GM19240 (cell line): ENCODE measurements around the gene TRIM41.

Source experiments
- DNase-seq: peaks from one replicate; pipeline ENCODE4 v3.0.0; 2011; ENCODE audit warnings: low spot score; ENCODE audit not compliant: insufficient read length

The TRIM41 gene

DNA sequence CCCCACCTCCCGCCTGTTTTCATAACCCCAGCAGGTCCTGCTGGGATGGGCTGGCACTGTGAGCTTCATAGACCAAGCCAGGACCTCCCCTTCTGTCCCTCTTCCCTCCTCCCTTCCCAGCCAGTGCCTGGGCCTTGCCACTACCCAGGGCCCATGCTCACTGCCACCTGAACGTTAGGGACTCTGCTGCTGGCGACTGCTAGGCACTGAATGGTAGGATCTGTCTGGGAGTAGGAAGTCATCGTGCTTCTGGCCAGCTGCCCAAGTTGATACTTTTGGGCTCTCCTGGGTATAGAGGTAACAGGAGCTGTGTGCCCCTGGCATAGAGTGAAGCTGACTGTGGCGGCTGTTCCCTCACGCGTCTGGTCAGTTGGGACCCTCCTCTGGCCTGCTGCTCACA is 8.4 kb downstream of the TRIM41 start:
- DNase-seq, result no peak

DNA sequence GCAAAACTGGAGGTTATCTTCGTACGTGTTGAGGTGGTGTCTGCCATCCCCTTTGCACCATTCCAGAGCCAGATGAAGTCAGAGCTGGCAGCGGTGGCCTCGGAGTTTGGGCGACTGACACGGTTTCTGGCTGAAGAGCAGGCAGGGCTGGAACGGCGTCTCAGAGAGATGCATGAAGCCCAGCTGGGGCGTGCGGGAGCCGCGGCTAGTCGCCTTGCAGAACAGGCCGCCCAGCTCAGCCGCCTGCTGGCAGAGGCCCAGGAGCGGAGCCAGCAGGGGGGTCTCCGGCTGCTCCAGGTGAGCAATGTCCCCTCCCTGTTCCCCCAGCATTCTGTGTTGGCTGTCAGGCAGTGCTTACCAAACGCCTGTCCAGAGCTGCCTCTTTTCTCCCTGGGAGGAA is 9.5 kb downstream of the TRIM41 start:
- no peak for DNase-seq

DNA sequence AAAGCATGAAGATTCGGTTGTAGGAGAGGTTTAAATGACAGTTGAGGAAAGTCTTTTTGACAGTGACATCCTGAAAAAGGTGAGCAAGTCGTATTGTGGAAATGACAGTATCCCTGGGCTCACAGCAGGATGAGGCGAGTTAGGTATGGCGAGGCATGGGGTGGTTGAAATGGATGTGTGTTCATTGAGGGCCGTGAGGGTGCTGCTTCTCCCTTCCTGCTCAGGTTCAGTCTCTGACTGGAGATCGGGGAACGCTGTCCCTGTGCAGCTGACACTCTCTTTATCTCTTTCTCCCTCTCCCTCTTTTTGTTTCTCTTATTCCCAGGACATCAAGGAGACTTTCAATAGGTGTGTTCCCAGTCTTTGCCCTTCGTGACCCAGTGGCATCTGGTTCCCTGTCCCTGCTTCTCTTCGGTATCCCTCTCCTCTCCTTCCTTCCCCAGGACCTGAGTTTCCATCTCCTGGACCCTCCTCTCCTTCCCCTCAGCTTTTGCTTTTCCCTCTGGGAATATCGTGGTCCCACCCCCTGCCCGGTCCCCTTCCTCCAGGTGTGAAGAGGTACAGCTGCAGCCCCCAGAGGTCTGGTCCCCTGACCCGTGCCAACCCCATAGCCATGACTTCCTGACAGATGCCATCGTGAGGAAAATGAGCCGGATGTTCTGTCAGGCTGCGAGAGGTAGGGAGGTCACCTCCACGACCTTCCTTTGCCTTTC is 10.2 kb downstream of the TRIM41 start:
- DNase-seq, result no peak

DNA sequence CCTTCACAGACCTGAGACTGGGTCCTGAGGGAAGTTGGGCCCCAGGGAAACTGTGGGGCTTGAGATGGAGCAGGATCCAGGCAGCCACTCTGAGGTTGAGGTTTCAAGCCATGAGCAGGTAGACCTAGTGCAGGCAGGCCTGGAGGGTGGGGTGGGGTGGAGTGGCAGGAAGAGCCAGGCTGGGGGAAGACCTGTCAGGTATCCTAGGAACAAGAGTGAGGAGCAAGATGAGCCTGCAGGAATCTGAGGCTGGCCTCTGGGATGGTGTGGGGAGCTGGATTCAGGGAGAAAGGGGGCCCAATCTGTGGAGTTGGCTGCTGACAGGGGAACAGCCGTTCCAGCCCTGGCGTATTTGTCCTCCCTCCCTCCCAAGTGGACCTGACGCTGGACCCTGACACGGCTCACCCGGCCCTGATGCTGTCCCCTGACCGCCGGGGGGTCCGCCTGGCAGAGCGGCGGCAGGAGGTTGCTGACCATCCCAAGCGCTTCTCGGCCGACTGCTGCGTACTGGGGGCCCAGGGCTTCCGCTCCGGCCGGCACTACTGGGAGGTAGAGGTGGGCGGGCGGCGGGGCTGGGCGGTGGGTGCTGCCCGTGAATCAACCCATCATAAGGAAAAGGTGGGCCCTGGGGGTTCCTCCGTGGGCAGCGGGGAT is 10.8 kb downstream of the TRIM41 start:
- no peak for DNase-seq

DNA sequence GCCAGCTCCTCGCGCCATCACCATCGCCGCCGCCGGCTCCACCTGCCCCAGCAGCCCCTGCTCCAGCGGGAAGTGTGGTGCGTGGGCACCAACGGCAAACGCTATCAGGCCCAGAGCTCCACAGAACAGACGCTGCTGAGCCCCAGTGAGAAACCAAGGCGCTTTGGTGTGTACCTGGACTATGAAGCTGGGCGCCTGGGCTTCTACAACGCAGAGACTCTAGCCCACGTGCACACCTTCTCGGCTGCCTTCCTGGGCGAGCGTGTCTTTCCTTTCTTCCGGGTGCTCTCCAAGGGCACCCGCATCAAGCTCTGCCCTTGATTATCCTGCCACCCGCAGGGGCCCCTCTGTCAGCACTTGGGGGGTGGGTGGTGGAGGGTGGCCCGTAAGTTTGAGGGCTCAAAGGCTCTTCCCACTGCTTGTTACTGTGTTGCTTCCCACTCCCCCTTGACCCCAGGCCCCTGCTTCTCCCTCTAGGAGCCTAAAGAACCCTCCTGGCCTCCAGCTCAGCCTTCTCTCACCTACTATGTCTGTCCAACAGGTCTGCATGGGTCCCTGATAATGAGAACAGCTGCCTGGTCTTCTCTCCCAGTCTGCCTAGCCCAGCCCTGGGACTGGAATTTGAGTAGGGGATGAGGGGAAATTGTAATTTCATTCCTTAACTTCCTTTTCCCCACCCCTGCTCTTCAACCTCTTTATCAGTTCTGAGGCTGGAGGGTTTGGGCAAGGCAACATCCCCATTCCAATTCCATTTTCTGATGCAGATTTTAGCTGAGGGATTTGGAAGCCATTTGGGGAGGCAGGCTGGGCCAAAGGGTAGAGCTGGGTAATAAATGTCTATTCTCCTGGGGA is 11.6 kb downstream of the TRIM41 start:
- DNase-seq, result no peak

DNA sequence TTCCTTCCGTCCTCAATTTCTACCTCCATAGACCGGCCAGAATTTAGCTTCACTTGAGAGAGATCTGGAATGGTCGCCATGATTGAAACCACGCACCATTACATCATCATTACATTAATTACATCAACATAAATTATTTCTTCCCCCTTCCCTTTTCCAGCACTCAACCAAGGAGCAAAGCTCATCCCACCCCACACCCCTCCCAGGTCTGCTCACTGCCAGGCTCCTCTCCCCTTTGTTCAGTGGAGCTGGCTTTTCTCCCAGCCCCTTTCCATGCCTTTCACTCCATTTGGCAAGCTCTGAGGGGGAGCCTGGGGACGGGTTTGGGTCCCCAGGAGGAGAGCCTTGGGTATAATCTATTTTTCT is 12.2 kb downstream of the TRIM41 start:
- no peak for DNase-seq

DNA sequence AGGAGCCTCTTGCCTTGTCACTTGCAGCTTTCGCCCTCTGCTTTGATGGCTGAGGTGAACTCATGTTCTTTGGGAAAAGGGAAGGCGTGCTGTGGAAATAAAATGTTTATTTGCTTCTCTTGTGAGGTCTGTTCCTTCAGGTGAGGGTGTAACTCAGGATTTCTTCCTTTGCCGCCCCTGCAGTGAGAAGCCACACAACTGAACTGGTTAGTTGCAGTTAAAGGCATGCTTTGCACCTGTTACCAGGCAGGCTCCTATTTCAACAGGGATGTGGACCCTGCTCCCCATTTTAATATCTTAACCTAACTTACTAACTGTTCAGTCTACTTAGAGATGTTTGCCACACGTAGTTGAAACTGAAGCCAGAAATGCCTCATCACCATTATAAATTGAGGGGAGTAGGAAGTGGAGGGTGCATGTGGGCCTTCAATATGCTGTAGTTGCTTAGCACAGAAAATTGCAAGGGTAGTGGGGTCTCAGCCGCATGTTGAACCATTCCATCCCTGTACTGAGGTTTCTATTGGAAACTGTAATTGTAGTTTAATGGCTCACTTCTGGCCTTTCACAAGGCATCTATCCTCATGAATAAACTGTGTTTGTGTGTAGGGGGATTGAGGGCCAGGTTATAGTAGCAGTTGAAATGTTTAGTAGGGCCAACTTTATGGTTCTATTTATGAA is 12.7 kb downstream of the TRIM41 start:
- no peak for DNase-seq

DNA sequence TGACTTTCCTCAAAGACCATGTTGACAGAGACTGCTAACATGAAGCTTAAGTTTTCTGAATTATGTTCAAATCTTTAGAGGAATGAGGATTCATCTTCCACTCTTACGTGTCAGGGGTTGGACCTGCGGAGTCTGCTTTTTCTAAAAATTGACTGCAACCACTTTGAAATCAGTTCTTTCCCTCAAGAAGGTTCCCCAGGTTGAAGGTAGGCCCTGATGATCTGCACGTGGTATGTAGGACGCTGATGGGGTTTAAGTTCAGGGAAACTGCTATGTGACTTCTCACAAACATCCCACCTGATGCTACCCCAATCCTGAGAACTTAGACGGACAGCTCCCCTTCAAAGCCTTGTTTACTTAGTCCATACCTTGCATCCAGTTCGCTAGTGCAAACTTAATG is 13.4 kb downstream of the TRIM41 start:
- DNase-seq, result no peak

DNA sequence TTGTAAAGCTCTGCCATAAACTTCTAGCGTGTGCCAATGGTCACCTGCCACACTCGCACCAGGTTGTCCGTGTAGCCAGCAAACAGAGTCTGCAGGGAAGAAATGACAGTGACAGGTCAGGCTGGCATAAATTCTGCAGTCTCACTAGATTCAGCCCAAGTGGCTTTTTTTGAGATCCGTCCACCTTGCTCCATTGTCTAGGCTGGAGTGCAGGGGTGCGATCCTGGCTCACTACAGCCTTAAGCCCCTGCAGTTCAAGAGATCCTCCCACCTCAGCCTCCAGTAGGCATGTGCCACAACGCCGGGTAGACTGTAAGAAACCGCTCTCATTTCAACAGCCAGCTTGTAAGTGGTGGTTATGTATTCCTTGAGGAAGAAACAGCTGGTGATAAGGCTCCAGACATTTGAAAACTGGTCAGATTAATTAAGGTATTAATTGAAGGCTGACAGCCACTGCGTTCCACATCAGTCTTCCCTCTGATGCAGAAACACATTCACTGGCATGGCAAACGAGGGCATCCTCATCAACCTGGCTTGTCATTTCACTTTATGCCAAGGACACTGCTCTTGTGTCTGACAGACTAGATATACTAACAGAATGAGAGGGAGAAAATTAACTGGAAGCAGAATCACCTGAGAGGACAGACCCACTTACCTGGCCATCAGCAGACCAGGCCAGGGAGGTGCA is 14.0 kb downstream of the TRIM41 start:
- no peak for DNase-seq

DNA sequence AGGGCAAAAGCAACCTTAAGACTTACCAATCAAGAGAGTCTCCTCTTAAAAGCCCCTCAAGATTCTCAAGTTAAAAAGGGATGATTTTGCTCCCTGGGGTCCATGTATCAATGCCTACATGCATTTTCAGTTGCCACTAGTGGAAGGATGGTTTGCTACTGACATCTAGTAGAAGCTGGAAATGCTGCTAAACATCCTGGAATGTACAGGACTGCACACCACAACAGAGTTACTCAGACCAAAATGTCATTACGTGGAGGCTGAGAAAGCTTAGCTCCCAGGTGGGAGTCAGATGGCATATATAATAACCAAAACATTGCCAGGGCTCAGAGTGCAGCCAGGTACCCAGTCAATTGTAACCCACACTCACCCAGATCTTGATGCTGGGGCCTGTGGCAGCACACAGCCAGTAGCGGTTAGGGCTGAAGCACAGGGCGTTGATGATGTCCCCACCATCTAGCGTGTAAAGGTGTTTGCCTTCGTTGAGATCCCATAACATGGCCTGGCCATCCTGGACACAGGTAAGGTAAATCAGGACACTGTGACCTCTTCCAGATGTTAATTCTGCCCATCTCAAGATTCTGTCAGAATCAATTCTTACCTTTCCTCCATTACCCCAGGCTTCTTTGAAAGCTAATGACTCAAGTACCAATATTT is 14.8 kb downstream of the TRIM41 start:
- DNase-seq, result no peak

DNA sequence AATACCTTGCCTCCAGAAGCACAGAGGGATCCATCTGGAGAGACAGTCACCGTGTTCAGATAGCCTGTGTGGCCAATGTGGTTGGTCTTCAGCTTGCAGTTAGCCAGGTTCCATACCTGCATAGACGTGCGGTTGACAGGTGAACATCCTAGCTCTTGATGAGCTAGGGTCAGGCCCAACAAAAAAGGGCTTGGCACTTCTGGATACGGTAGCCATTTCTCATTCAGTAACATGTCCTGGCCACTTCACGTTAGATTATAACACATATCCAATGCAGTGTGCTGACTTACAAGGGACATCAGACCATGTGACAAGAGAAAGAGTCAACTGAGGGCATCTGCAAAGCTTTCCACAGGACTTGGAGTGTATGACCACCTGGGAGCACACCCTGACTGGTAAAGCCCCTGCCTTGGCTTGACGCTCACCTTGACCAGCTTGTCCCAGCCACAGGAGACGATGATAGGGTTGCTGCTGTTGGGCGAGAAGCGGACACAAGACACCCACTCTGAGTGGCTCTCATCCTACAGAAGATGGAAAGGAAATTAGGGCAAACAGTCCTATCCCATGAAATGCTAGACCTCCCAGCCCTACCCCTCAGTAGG is 16.1 kb downstream of the TRIM41 start:
- DNase-seq, result no peak

DNA sequence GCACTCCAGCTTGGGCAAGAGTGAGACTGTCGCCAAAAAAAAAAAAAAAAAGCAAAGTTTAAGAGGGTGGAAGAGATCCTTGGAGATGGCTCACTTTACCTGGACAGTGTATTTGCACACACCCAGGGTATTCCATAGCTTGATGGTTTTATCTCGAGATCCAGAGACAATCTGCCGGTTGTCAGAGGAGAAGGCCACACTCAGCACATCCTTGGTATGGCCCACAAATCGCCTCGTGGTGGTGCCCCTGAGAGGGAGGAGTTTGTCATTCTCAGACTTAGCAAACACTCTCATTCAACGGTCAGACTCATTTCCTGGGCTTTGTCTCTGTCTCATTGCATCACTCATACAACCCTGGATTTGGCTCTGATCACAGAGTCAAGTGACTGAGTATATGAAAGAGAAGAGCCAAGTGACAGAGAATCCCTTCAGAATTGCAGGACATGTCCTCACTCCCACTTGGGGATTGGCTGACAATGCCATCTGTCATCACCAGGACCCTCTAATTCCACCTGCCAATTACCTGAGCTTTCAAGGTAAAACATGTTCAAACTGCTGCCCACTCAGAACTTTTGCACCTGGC is 18.4 kb downstream of the TRIM41 start:
- DNase-seq, result no peak

DNA sequence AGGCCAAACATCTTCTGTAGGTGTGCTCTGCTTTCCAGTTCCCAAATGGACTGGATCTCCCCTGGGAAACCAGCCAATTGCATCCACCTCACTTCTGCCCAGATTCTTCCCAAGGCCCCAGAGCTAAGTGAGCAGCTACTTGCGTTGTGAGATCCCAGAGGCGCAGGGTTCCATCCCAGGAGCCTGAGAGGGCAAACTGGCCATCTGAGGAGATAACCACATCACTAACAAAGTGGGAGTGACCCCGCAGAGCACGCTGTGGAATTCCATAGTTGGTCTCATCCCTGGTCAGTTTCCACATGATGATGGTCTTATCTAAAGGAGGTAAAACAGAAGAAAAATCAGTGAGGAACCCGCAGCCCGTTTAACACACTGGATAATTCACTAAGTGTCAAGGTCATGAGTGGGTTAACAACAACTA is 19.0 kb downstream of the TRIM41 start:
- no peak for DNase-seq

DNA sequence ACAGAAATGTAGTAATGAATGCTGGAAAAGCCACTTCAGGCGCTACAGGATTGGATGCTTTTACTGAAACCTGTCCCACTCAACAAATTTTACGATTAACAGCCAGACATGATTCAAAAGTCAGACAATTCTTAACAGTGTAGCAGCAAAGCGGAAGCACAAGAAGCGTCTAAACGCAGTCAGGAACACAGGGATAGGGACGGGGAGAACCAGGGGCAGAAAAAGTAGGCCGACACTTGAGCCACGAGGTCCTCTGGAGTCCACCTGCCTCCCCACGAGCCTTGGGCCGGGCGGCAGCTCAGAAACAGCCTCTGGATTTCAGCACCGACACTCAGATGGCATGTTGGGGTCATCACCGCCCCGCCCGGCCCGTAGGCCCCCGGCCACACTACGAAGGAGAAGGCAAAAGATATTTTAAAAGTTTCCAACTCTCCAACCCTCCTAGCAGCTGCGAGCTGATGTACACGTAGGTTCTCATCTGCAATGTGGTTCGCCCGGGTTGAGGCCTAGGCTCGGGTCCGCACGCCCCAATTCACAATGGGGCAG is 20.0 kb downstream of the TRIM41 start:
- no peak for DNase-seq

DNA sequence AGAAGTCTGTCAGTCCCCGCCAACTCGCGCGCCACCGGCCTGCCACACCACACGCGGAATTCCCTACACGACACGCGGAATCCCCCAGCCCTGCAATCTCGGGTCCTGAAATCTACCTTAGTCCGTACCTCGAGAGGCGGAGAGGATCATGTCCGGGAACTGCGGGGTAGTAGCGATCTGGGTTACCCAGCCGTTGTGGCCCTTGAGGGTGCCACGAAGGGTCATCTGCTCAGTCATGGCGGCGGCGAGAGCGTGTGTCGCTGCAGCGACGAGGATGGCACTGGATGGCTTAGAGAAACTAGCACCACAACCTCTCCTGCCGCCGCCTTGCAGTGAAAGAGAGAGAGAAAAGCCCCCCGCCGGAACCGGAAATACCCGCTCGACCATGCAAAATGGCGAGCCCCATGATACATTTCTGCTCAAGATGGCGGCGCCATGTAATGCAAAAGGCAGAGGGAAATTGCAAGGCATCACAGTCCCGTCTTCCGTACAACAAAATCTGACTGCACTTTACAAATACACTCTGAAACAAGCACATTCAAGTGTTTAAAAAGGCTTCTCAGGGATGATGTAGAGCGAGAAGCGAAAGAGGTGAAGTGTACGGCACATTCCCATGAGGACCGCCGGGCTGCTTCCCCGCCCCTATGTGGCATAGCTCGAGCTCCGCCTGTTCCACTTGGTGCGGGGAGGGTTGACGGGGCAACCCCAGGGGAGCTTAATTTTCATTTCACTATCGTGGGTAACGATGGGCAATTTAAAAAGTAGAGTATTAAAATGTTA is 20.7 kb downstream of the TRIM41 start, which contains the start of gene RACK1:
Gene RACK1, minus strand, starts transcription at position 343 of the 780 bp plus-strand sequence. Its CDS starts 106 bp downstream, at position 237.
- DNase-seq, result peak; percentile 66

DNA sequence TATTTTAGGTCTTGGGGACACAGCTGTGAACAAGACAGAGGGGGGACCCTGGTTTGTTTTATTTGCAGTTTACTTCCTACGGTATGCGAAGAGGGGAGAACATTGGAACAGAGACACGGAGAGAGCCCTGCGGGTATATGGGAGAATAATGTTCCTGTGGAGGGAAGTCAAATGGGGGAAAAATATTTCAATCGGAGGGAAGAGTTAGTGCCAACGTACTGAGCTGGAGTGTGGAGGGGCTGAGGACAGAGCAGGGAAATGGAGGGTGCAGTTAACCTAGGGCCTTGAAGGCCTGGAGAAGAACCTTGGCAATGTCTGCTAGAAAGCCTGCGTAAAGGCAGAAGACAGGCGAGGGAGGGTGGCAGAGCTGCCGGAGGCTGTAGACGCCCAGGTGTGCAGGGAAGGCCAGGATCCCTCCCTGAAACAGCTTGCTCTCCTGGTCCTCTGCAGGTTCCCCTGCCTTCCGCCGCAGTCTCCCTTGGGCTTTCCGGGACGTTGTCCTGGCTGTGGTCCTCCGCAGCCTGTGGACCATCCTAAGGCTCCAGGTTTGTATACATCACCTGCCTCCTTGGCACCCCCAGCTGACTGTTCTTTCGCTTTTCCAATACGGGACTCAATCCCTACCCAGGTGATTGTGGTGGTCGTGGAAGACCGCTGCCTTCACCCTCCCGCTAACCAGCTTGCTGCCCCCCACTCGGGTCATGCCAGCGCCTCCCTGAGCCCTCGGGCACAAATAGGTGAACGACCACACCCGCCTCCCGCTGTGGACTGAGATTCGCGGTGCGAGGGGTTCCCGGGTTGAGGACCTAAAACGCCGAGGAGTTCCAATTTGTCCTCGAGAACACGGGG is 22.6 kb downstream of the TRIM41 start:
- no peak for DNase-seq

DNA sequence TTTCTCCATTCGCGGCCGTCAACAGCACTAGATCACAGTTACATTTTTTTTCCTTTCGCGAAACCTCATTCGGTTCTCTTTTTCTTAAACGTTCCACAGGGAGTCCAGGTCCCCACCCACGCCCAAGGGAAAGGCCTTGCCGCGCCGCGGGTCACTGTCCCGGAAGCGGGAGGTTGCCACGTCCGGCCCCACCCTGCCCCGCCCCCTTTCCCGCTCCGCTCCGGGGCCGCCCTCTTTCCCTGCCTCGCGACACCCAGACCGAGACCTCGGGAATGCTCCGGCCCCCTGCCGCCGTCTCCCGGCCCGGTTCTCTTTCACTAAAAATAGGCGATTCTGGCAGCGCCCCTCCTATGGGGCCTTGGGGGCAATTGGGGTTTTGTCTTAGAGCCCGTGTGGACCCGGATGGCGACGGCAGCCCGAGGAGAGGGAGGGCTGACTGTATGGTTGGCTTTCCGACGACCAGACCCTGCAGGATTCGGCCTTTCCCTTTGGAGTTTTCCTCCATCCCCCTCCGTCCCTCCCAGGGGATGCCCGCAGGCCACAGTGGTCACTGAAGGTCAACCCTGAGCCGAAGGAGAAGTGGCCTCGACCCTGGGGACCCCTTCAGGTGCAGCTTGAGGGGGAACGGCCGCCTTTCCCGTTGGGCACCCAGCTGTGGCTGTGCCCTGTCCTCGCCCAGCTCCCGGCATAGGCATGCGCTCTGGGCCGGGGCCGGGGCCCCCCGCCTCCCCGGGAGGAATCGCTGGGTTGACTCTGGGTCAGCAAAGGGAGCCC is 23.4 kb downstream of the TRIM41 start:
- DNase-seq, result no peak
